Right atrium auricular region (tissue), 2 donors: ENCODE measurements around the gene USP4. TPM values are rescaled to one million over a fixed set of nuclear protein-coding genes. Genes with fewer than 3 reads are reported as not detected.

Source experiments
- DNase-seq: peaks from one replicate; pipeline ENCODE4 v3.0.0-alpha.2; 2019; ENCODE audit warnings: low spot score
- H3K27ac ChIP-seq, 2 donors: fragments of 200-600 bp; sonication (generic); 1 replicate in 1 of 2; 2 replicates in 1 of 2; pipeline ENCODE4 v1.5.1; 2016 to 2019
- H3K27me3 ChIP-seq, 2 donors: fragments of 200-600 bp; sonication (generic); one replicate each; pipeline versions ENCODE4 v1.5.1 to v1.6.0; 2017 to 2019
- H3K36me3 ChIP-seq: fragments of 200-600 bp; sonication (generic); one replicate; pipeline ENCODE4 v1.5.1; 2016
- H3K4me1 ChIP-seq, 2 donors: fragments of 200-600 bp; sonication (generic); one replicate each; pipeline versions ENCODE4 v1.5.1 to v1.6.0; 2017 to 2019
- H3K4me3 ChIP-seq, 2 donors: fragments of 200-600 bp; sonication (generic); 1 replicate in 1 of 2; 2 replicates in 1 of 2; pipeline ENCODE4 v1.5.1; 2017 to 2019; ENCODE audit warnings: mild to moderate bottlenecking in 1 of 2, moderate library complexity in 1 of 2
- H3K9me3 ChIP-seq, 2 donors: fragments of 200-600 bp; sonication (generic); one replicate each; pipeline ENCODE4 v1.5.1; 2019
- total RNA-seq, 2 donors: library from RNA; depleted of rRNA; stranded (reverse); fragments of >200 nt; gene quantifications; one replicate each; pipeline ENCODE4 v1.1.0, GENCODE V29; 2016
- TF ChIP-seq, protein P1 (sequence below), 2 donors: fragments of 200-600 bp; sonication (generic); IDR thresholded peaks; one replicate each; pipeline ENCODE4 v1.5.1; 2019; ENCODE audit warnings: antibody characterized with exemption in 2 of 2

The USP4 gene
- total RNA-seq, 2 donors from 2014 or later = 9.8 to 13.5 TPM

- TF ChIP-seq, protein P1, sequence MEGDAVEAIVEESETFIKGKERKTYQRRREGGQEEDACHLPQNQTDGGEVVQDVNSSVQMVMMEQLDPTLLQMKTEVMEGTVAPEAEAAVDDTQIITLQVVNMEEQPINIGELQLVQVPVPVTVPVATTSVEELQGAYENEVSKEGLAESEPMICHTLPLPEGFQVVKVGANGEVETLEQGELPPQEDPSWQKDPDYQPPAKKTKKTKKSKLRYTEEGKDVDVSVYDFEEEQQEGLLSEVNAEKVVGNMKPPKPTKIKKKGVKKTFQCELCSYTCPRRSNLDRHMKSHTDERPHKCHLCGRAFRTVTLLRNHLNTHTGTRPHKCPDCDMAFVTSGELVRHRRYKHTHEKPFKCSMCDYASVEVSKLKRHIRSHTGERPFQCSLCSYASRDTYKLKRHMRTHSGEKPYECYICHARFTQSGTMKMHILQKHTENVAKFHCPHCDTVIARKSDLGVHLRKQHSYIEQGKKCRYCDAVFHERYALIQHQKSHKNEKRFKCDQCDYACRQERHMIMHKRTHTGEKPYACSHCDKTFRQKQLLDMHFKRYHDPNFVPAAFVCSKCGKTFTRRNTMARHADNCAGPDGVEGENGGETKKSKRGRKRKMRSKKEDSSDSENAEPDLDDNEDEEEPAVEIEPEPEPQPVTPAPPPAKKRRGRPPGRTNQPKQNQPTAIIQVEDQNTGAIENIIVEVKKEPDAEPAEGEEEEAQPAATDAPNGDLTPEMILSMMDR (IDR thresholded peaks at IDR 0.05) = no peak
- Histone ChIP-seq H3K4me1 (no peaks in the 10 kb centered on the region), H3K27me3 (no peaks in the 10 kb centered on the region), H3K9me3 (no peaks in the 10 kb centered on the region), H3K27ac (no peak overlapping the region), H3K4me3 (no peak overlapping the region), H3K36me3 (peaks cover 63% of the 10 kb centered on the region)
- DNase-seq = no peak
Observed at GRCh38 chr3:49316696-49317457, 23.0 kb downstream of the USP4 start.

DNA sequence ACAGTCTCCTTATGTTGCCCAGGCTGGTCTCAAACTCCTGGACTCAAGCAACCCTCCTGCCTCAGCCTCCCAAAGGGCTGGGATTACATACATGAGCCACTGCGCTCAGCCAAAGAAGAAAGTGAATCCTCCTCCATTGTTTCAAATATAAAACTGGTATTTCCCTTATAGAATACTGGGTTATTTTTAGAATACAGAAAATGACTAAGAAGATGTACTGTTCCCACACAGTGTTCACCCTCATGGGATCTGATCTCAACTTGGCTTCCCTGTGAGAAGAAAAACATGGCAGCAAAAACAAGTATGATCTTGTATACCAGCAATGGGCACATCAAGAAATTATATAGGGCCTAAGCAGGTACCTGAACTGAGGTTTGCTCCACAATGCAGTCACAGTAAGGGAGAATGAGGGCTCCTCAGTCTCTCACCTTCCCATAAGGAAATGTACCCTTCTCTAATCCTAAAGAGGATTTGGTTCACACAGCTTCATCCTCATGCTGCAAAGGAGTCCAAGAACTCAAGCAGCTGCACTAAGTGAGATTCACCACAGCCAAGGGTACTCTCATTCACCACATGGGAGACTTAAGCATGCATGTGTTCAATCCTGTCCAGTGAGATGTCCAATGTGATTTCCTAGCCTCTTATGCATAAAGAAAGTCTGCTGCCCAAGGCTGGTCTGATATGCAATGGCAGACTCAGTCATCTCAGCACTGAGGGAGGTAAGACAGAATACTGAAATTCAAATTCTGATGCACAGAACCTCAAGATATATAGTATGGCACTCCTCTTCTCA lies 25.8 kb downstream of the USP4 start:
- Histone ChIP-seq H3K27ac (no peak overlapping the region), H3K4me3 (no peak overlapping the region), H3K27me3 (no peaks in the 10 kb centered on the region), H3K9me3 (no peaks in the 10 kb centered on the region), H3K36me3 (peaks cover 57% of the 10 kb centered on the region), H3K4me1 (no peaks in the 10 kb centered on the region)
- no peak for DNase-seq
- TF ChIP-seq, protein P1 (IDR thresholded peaks at IDR 0.05) = no peak

DNA sequence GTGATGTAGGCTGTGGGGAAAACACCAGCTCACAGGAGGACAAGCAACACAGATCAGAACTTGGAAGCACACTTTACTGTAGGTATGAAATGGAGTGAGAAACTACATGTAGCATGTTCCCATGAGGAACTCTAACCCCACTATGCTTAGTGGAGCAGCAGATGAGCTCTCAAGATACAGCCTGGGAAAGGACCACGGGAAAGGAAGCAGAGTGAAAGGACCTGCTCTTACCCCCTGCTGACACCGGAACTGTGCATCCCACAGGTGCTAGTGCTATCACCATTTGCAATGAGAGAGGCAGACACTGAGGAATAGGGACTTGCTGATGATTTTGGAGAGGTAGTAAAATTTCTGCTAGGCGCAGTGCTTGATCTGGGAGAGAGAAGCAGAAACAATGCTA lies 28.6 kb downstream of the USP4 start:
- H3K27me3 ChIP-seq = no peaks in the 10 kb centered on the region
- no peaks in the 10 kb centered on the region for H3K4me1 ChIP-seq
- H3K27ac ChIP-seq = no peak overlapping the region
- no peak for DNase-seq
- H3K9me3 ChIP-seq = no peaks in the 10 kb centered on the region
- no peak overlapping the region for H3K4me3 ChIP-seq
- TF ChIP-seq, protein P1 (IDR thresholded peaks at IDR 0.05) = no peak
- H3K36me3 ChIP-seq = peaks cover 56% of the 10 kb centered on the region

DNA sequence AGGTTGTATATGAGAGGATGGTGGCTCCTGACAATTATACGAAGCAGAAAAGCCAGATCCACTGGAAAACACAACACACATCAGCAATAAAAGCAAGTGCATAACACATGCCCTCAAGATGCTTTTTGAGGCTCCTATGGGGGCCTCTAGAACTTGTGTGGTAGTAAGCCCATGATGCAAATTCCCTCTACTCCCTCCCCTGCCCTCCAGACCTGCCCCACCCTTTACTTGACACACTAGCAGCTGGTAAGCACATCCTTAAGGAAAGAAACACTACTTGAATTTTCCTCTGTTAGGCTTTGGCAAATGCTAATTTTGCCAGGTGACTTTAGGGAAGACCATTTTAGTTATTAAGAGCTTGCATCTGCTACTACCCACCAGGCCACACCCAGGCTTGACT lies 29.2 kb downstream of the USP4 start:
- Histone ChIP-seq H3K4me1 (no peaks in the 10 kb centered on the region), H3K27ac (no peak overlapping the region), H3K27me3 (no peaks in the 10 kb centered on the region), H3K9me3 (no peaks in the 10 kb centered on the region), H3K4me3 (no peak overlapping the region), H3K36me3 (peaks cover 59% of the 10 kb centered on the region)
- TF ChIP-seq, protein P1 (IDR thresholded peaks at IDR 0.05) = no peak
- DNase-seq = no peak

- no peaks in the 10 kb centered on the region for H3K27me3 ChIP-seq
- TF ChIP-seq, protein P1 (IDR thresholded peaks at IDR 0.05) = no peak
- no peaks in the 10 kb centered on the region for H3K9me3 ChIP-seq
- H3K27ac ChIP-seq = no peak overlapping the region
- no peak overlapping the region for H3K4me3 ChIP-seq
- H3K36me3 ChIP-seq = peaks cover 85% of the 10 kb centered on the region
- DNase-seq = no peak
- H3K4me1 ChIP-seq = no peaks in the 10 kb centered on the region
Observed at GRCh38 chr3:49305608-49306007, 34.2 kb downstream of the USP4 start.
